Type B pancreatic cell (in vitro differentiated cells): ENCODE measurements around the gene DLK1. TPM values are rescaled to one million over a fixed set of nuclear protein-coding genes. Genes with fewer than 3 reads are reported as not detected.

ENCODE experiments used
- DNase-seq: peaks from one replicate; pipeline ENCODE4 v3.0.0; 2021; ENCODE audit warnings: mixed read lengths; ENCODE audit not compliant: unreplicated experiment; ENCODE audit errors: extremely low spot score
- H3K27ac Mint-ChIP-seq: 2 replicates; pipeline ENCODE4 v1.8.0; 2021; ENCODE audit warnings: mild to moderate bottlenecking, mixed read lengths
- H3K27me3 Mint-ChIP-seq: 2 replicates; pipeline ENCODE4 v1.8.0; 2021; ENCODE audit warnings: mixed read lengths
- H3K36me3 Mint-ChIP-seq: 2 replicates; pipeline ENCODE4 v1.8.0; 2021; ENCODE audit warnings: mixed read lengths
- H3K4me1 Mint-ChIP-seq: one replicate; pipeline ENCODE4 v1.8.0; 2021; ENCODE audit warnings: mixed read lengths; ENCODE audit not compliant: unreplicated experiment
- H3K4me3 Mint-ChIP-seq: 2 replicates; pipeline ENCODE4 v1.8.0; 2021; ENCODE audit warnings: mild to moderate bottlenecking, mixed read lengths
- H3K9me3 Mint-ChIP-seq: 2 replicates; pipeline ENCODE4 v1.8.0; 2021; ENCODE audit warnings: mixed read lengths
- total RNA-seq: library from RNA; stranded (reverse); gene quantifications from 2 replicates; pipeline ENCODE4 v1.2.1, GENCODE V29; 2021; ENCODE audit warnings: low replicate concordance
- TF ChIP-seq, protein P1 (sequence below): fragments of 200-600 bp; sonication (generic); conservative IDR thresholded peaks from 2 replicates; pipeline ENCODE4 v1.5.0; 2021; ENCODE audit warnings: antibody characterized with exemption, mild to moderate bottlenecking

Gene DLK1
- total RNA-seq, 1 donor from 2014 or later = 149 TPM

DNA sequence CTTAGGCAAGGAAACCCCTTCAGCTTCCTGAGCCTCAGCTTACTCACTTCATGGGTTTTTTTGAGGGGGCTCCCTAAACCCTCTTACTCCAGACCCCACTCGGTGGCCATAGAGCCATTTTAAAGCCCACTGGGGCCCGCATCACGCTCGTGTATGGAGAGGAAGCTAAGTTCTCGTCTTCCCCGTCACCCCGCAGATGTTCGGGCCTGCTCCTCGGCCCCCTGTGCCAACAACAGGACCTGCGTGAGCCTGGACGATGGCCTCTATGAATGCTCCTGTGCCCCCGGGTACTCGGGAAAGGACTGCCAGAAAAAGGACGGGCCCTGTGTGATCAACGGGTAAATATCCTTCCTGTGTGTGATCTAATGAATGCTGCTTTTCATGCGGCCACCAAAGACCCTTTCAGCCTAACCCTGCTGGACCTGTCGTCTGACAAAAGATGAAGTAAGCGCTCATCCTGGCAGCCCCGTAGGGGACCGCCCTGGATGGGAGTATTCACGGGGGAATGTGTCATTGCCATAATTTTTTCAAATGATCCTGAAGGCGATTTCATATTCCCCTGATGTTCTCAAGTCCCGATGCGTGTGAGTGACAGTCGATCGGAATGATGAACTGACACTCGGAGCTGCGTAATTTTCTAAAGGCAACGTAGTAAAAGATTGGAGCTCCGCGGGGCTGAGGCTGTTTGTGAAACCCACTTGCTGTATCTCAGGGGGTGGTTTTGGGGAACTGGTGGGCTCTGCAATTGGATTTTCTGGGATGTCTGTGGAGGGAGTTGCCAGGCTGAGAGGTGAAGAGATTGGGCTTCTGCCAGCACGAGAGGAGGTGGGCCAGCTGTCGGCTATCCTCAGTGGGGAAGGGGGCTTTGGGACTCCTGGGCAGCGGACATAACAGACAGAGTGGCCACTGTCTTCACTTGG lies 5.4 kb downstream of the DLK1 start:
- TF ChIP-seq, protein P1, sequence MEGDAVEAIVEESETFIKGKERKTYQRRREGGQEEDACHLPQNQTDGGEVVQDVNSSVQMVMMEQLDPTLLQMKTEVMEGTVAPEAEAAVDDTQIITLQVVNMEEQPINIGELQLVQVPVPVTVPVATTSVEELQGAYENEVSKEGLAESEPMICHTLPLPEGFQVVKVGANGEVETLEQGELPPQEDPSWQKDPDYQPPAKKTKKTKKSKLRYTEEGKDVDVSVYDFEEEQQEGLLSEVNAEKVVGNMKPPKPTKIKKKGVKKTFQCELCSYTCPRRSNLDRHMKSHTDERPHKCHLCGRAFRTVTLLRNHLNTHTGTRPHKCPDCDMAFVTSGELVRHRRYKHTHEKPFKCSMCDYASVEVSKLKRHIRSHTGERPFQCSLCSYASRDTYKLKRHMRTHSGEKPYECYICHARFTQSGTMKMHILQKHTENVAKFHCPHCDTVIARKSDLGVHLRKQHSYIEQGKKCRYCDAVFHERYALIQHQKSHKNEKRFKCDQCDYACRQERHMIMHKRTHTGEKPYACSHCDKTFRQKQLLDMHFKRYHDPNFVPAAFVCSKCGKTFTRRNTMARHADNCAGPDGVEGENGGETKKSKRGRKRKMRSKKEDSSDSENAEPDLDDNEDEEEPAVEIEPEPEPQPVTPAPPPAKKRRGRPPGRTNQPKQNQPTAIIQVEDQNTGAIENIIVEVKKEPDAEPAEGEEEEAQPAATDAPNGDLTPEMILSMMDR = no peak
- Mint-ChIP-seq H3K27me3 (peaks cover 61% of the 10 kb centered on the region), H3K36me3 (no peaks in the 10 kb centered on the region), H3K9me3 (no peaks in the 10 kb centered on the region), H3K27ac (no peak overlapping the region), H3K4me3 (no peak overlapping the region), H3K4me1 (peaks cover 26% of the 10 kb centered on the region)
- no peak for DNase-seq

DNA sequence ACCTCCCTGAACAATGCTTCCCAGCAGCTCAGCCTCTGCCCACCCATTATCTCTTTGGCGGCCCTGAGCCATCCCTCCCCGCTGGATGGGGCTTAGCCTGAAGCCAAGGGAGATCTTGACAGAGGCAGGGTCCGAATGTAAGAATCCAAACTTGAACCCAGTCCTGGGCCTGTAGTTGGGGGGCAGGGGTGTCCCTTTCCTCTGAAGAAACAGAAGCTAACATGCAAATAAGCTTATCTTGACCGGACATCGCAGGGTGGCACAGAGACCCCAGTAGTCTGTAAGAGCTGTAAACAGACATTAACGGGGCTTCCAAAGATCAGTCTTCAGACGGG lies 6.0 kb downstream of the DLK1 start:
- peak overlapping the region; percentile 16 for H3K27ac Mint-ChIP-seq
- no peaks in the 10 kb centered on the region for H3K36me3 Mint-ChIP-seq
- peaks cover 22% of the 10 kb centered on the region for H3K4me1 Mint-ChIP-seq
- TF ChIP-seq, protein P1 = no peak
- no peak for DNase-seq
- H3K27me3 Mint-ChIP-seq = peaks cover 55% of the 10 kb centered on the region
- no peak overlapping the region for H3K4me3 Mint-ChIP-seq
- H3K9me3 Mint-ChIP-seq = no peaks in the 10 kb centered on the region

DNA sequence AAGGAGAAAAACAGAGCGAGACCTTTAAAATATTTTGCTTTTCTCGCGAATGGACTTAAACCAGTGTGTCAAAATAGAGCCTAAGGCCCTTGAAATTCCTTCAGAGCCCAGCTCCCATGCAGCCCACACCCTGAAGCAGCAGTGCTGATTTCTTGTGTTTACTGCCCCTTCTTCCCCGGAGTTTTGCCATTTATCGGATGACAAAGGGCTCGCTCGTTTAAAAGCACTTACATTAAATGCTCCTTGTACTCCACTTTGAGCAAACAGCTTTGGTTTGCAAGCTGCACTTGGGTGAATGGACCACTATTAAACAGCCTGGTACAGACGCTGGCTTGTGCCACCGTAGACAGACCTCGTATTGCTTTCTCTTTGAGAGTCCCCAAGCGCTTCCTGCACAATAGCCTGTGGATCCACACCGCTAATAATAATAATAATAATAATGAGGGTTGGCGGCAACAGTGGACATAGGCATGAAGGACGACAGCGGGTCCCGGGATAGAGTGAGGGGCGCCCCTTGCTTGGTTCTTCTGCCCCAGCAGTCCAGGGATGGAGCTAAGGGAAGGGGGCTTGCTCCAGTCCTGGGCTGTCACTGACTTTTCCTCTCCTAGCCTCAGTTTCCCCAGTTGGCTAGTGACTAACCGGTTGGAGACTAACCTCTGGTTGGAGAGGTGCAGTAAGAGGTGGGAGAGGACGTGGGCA lies 6.6 kb downstream of the DLK1 start:
- TF ChIP-seq, protein P1 = no peak
- peaks cover 22% of the 10 kb centered on the region for H3K4me1 Mint-ChIP-seq
- no peaks in the 10 kb centered on the region for H3K36me3 Mint-ChIP-seq
- H3K9me3 Mint-ChIP-seq = no peaks in the 10 kb centered on the region
- peak overlapping the region; percentile 16 for H3K27ac Mint-ChIP-seq
- peaks cover 49% of the 10 kb centered on the region for H3K27me3 Mint-ChIP-seq
- no peak overlapping the region for H3K4me3 Mint-ChIP-seq
- DNase-seq = no peak

DNA sequence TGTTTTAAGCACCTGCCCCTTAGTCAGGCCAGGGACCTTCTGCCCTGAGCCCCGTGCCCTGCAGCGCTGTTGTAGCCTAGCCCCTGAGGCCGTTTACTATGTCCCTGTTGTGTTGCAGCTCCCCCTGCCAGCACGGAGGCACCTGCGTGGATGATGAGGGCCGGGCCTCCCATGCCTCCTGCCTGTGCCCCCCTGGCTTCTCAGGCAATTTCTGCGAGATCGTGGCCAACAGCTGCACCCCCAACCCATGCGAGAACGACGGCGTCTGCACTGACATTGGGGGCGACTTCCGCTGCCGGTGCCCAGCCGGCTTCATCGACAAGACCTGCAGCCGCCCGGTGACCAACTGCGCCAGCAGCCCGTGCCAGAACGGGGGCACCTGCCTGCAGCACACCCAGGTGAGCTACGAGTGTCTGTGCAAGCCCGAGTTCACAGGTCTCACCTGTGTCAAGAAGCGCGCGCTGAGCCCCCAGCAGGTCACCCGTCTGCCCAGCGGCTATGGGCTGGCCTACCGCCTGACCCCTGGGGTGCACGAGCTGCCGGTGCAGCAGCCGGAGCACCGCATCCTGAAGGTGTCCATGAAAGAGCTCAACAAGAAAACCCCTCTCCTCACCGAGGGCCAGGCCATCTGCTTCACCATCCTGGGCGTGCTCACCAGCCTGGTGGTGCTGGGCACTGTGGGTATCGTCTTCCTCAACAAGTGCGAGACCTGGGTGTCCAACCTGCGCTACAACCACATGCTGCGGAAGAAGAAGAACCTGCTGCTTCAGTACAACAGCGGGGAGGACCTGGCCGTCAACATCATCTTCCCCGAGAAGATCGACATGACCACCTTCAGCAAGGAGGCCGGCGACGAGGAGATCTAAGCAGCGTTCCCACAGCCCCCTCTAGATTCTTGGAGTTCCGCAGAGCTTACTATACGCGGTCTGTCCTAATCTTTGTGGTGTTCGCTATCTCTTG lies 7.6 kb downstream of the DLK1 start:
- no peak overlapping the region for H3K27ac Mint-ChIP-seq
- H3K27me3 Mint-ChIP-seq = peaks cover 44% of the 10 kb centered on the region
- H3K4me1 Mint-ChIP-seq = peaks cover 16% of the 10 kb centered on the region
- no peak overlapping the region for H3K4me3 Mint-ChIP-seq
- no peak for DNase-seq
- H3K36me3 Mint-ChIP-seq = no peaks in the 10 kb centered on the region
- no peaks in the 10 kb centered on the region for H3K9me3 Mint-ChIP-seq
- TF ChIP-seq, protein P1 = no peak

DNA sequence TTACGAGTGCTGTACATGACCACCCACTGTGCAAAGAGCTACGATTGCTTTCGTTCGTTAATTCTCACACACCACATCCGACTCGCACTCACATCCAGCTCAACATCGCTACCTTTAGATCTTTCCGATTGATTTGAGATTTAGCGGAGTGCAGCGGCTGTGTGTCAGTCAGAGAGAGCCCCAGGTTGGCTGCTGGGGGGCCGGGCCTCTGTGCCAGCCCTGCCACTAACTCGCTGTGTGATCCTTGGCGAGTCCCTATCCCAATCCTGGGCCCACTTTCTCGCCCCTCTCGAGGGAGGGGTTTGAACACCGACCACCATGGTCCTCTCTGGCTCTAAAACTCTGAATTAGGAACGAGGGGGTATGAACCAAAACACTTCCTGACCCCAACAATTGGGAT lies 8.6 kb downstream of the DLK1 start:
- Mint-ChIP-seq H3K4me1 (peaks cover 11% of the 10 kb centered on the region), H3K27ac (no peak overlapping the region), H3K4me3 (no peak overlapping the region), H3K27me3 (peaks cover 37% of the 10 kb centered on the region), H3K9me3 (no peaks in the 10 kb centered on the region), H3K36me3 (no peaks in the 10 kb centered on the region)
- TF ChIP-seq, protein P1 = no peak
- no peak for DNase-seq
